ENCODE data around the gene DVL3.
"Not testable (repeated sequence)": the region's sequence is repeated elsewhere in the genome, so short reads cannot be mapped to it uniquely, and the experiment has no call there.

The DVL3 gene

GRCh38 chr3:184155644-184156521, 706 bp downstream of the DVL3 start:
- no peak for DNase-seq (ENCODE audit: low read depth in 2 of 2)

GRCh38 chr3:184156522-184156955, 1.4 kb downstream of the DVL3 start:
- DNase-seq (ENCODE audit: low read depth in 2 of 2) = no peak

GRCh38 chr3:184157206-184157605, 2.0 kb downstream of the DVL3 start:
- no peak for DNase-seq (ENCODE audit: low read depth in 2 of 2)

- no peak for DNase-seq (ENCODE audit: low read depth in 2 of 2)
Observed at GRCh38 chr3:184158404-184158803, 3.2 kb downstream of the DVL3 start.

GRCh38 chr3:184160456-184160855, 5.3 kb downstream of the DVL3 start:
- DNase-seq (ENCODE audit: low read depth in 2 of 2) = no peak

- not testable (repeated sequence) for DNase-seq (ENCODE audit: low read depth in 2 of 2)
Observed at GRCh38 chr3:184162571-184163070, 7.4 kb downstream of the DVL3 start.

- no peak for DNase-seq (ENCODE audit: low read depth in 2 of 2)
Observed at GRCh38 chr3:184164648-184165330, 9.6 kb downstream of the DVL3 start.

GRCh38 chr3:184165543-184165942, 10.4 kb downstream of the DVL3 start:
- no peak for DNase-seq (ENCODE audit: low read depth in 2 of 2)

- DNase-seq (ENCODE audit: low read depth in 2 of 2) = no peak
Observed at GRCh38 chr3:184166671-184167070, 11.5 kb downstream of the DVL3 start.

- no peak for DNase-seq (ENCODE audit: low read depth in 2 of 2)
Observed at GRCh38 chr3:184167786-184168185, 12.6 kb downstream of the DVL3 start.

- DNase-seq (ENCODE audit: low read depth in 2 of 2) = no peak
Observed at GRCh38 chr3:184168363-184169120, 13.4 kb downstream of the DVL3 start.

- DNase-seq (ENCODE audit: low read depth in 2 of 2) = no peak
Observed at GRCh38 chr3:184169896-184170875, 15.0 kb downstream of the DVL3 start.

GRCh38 chr3:184171562-184171961, 16.4 kb downstream of the DVL3 start:
- no peak for DNase-seq (ENCODE audit: low read depth in 2 of 2)

GRCh38 chr3:184172681-184173373, 17.6 kb downstream of the DVL3 start:
- no peak for DNase-seq (ENCODE audit: low read depth in 2 of 2)

- no peak for DNase-seq (ENCODE audit: low read depth in 2 of 2)
Observed at GRCh38 chr3:184173374-184173722, 18.2 kb downstream of the DVL3 start.

- no peak for DNase-seq (ENCODE audit: low read depth in 2 of 2)
Observed at GRCh38 chr3:184174284-184174645, 19.1 kb downstream of the DVL3 start.

GRCh38 chr3:184174646-184175492, 19.7 kb downstream of the DVL3 start, which contains the start of gene AP2M1:
Gene AP2M1 (plus strand): TSS chr3:184174855. CDS start chr3:184176994, 2,139 bp downstream.
- DNase-seq (ENCODE audit: low read depth in 2 of 2) = peak; percentile 99

- DNase-seq (ENCODE audit: low read depth in 2 of 2) = no peak
Observed at GRCh38 chr3:184175506-184175905, 20.3 kb downstream of the DVL3 start.

GRCh38 chr3:184175981-184176376, 20.8 kb downstream of the DVL3 start:
- no peak for DNase-seq (ENCODE audit: low read depth in 2 of 2)
